Fibroblast of skin of back (primary cell): ENCODE measurements around the gene NEO1. TPM values are rescaled to one million over a fixed set of nuclear protein-coding genes. Genes with fewer than 3 reads are reported as not detected.
A peak's percentile ranks its signal among the peaks of the same experiment; 100 is the strongest.

Experiments used
- DNase-seq: peaks from one replicate; pipeline ENCODE4 v3.0.0-alpha.2; 2013
- polyA plus RNA-seq, 2 experiments: library from polyadenylated mRNA; unstranded; fragments of 120-200 nt; gene quantifications; one replicate each; pipeline ENCODE4 v1.2.1, GENCODE V29; 2013; ENCODE audit not compliant: insufficient read length in 2 of 2

The NEO1 gene
- 19.8 TPM for polyA plus RNA-seq (2013, experiment 1 of 2; ENCODE audit: insufficient read length)
- polyA plus RNA-seq (2013, experiment 2 of 2; ENCODE audit: insufficient read length): 23.9 TPM

DNA sequence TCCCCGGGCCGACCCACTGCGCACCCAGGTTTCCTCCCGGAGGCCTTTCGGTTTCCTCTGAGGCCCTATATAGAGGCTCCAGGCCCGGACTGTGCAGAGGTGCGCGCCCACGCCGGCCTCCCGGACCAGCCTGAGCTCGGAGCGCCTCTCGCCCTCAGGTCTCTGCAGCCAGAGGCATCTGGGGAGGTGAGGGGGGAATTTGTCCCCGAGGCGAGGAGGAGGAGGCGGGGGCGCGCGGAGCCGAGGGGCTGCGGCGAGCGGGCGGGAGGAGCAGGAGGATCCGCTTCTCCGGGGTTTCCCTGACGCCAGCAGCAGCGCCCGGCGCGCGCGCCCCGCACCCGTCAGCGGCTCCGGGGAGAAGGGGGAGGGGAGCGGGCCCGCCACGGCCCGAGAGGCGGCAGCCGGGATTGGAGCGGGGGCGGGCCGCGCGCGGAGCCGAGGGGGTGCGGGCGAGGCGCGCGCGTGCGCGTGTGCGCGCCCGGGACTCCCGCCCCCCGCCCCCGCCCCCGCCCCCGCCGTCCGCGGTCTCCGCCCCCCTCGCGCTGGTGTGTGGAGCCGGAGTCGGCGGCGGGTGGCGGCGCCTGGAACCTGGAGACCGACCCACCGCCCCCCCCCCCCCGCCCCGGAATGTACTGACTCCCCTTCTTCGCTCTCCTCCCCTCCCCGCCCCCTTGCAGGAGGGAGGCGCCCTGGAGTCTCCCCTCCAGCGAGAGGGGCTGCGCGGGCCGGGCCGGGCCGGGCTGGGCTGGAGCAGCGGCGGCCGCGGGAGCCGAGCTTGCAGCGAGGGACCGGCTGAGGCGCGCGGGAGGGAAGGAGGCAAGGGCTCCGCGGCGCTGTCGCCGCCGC, at the start of gene NEO1:
Gene NEO1, plus strand, starts transcription at position 657 of the 846 bp plus-strand sequence. CDS start 213 bp downstream, outside the sequence.
- peak; percentile 78 for DNase-seq

GRCh38 chr15:73004462-73004861, 47.8 kb upstream of the NEO1 start:
- DNase-seq: no peak

DNA sequence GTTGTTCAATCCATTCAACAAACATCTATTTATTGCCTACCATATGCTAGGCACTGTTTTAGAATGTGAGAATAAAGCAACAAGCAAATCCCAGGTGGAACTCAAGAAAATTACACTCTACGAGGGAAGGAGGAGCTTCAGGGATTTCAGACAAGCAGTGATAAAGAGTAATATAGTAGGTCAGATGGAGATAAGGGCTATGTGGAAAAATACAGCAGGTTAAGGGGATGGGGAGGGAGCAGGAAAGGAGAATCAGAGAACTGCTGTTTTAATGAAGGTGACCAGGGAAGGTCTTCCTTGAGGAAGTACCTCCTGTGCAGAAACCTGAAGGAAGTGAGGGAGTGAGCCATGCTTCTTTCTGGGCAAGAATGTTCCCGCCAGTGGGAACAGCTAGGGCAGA, 47.2 kb upstream of the NEO1 start:
- no peak for DNase-seq

- no peak for DNase-seq
Observed at GRCh38 chr15:73005446-73005845, 46.8 kb upstream of the NEO1 start.

DNA sequence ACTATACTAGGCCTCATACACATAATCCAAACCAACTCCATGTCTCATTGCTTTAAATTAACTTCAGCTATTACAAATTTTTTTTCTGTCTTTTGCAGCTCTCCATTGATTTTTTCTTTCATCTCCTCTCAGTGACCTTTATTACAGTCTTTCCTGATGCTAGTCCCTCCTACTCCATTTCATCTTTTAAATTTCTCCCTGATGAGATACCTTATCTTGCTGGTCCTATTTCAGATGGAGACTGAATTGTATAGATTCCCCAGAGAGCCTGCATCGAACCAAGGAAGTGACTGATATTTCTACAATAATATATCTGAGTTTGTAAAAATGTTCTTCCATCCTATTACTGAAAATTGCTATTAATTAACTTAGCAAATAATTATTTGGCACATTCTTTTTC, 45.7 kb upstream of the NEO1 start:
- no peak for DNase-seq

DNA sequence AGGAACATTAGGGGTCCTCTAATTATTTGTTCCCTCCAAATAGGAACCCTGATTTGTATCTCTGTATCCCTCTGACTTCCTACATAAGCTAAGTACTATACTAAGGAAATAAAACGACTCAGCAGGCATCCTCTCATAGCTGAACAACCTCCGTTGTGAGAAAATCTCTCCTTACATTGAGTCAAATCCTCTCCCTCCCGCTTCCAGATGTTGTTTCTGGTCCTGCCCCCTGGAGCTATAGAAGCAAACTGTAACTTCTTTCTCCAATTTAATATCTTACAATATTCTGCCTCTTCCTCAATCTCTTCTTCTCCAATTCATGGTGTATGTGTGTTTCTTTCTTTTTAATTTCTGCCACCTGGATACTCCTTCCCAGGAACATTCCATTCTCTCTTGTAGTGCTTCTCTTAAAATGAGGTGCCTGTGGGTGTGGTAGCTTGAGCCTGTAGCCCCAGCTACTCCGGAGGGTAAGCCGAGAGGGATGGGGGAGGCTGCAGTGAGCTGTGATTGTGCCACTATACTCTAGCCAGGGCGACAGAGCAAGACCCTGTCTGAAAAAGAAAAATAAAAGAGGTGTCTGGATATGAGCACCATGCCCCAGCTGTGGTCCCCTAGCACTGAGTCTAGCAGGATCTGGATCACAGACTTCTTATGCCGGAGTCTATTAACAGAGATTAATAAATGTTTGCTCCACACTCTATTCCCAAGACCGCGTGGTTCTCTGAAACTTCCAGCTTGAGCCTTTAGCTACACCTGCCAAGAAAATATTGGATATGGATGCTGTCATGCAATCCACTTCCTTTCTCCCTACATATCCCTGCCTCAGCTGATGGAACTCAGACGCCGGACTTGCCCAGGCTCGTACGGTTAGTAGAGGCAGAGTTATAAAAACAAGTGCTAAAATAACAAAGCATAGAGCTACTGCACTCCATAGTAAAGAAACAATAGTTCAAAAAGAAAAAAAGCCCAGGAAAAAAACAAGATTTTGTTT, 42.9 kb upstream of the NEO1 start:
- DNase-seq: no peak

GRCh38 chr15:73010154-73011152, 41.8 kb upstream of the NEO1 start:
- DNase-seq: no peak

DNA sequence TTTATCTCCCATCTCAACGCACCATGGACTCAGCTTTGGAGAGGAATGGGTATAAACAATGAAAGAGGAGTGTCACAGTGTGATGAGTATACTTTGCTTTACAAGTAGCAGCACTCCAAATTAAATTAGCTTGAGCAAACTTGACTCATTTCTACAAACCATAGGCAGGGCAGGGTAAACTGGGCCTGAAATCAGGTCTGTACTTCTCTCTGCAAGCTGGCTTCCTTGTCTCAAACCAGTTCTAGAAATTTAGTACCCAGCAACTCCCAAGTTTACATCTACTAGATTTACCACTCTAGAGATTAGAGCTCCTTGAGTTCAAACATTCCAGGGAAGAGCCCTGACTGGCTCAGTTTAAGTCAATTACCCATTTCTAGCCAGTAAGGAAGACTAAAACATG, 37.4 kb upstream of the NEO1 start:
- DNase-seq: no peak

DNA sequence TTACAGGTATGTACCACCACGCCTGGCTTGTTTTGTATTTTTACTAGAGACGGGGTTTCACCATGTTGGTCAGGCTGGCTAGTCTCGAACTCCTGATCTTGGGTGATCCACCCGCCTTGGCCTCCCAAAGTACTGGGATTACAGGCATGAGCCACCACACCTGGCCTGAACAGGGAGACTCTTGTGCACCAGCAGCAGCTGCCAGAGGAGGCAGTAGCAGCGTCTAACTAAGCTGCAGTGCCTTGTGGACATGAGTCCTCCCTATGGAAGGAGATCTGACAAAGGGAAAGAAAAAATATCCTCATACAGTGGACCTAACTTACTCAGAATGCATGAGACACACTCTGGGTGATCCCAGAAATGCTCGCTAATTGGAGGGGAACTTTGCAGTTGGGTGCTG, 36.8 kb upstream of the NEO1 start:
- DNase-seq: no peak

GRCh38 chr15:73017987-73018386, 34.3 kb upstream of the NEO1 start:
- no peak for DNase-seq

DNA sequence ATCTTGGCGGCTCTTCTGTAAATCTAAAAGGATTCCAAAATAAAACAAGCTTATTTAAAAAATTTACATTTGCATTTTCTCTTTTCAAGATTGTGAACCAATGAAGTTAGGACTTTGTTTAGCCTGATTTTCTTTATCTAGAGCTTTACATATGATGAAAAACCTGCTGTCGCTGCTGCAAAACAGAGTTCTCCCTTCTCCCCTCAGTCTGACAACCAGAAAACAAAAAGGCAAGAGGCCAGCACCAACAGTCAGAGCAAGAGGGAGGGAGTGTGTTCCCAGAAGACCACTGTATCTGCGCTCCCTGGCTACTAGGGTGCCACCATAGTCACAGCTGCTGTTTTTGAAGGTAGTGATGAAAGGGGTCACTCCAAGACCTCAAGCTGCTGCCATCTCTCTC, 33.1 kb upstream of the NEO1 start:
- DNase-seq: no peak

GRCh38 chr15:73019601-73020146, 32.6 kb upstream of the NEO1 start:
- DNase-seq: no peak

DNA sequence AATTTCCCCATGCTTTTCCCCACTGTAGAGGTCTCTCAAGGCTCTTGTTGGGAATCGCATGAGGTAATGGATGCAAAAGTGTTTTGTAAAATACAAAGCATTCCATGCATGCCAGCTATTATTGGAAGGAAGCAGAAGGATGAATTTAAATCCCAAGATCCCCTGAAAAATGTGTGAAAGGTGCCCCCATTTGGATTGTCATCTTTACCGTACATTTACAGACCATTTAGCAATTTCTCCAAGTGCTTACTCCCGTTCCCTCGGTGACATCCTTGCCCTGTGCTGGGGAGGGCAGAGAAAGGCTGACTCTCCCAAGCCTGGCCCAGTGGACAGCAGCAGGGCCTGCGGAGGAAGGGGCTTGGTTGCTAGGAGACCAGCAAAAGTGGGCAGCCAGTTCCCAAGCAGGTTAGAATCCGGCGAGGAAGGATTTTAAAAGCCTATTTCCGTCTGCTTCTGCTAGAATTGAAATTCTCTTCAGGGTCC, 31.1 kb upstream of the NEO1 start:
- no peak for DNase-seq

GRCh38 chr15:73022161-73022560, 30.1 kb upstream of the NEO1 start:
- no peak for DNase-seq

GRCh38 chr15:73023071-73023470, 29.2 kb upstream of the NEO1 start:
- DNase-seq: no peak

DNA sequence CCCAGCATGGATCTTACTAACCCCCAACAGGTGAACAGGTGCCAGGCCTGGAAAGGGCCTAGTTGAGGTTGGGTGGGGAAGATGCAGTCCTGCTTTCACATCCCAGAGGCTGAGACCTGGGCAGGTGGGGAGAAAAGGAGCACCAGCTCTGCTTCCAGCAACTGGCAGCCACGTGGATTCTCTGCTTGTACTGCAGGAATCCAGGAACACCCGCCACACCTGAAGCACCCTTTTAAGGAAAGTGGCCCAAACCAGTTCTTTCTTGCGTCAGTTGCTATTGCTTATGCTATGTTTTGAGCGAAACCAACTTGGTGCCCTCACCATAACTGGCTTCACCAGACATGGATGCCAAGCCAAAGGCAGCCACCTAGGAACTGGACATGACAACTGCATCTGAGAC, 28.1 kb upstream of the NEO1 start:
- no peak for DNase-seq

DNA sequence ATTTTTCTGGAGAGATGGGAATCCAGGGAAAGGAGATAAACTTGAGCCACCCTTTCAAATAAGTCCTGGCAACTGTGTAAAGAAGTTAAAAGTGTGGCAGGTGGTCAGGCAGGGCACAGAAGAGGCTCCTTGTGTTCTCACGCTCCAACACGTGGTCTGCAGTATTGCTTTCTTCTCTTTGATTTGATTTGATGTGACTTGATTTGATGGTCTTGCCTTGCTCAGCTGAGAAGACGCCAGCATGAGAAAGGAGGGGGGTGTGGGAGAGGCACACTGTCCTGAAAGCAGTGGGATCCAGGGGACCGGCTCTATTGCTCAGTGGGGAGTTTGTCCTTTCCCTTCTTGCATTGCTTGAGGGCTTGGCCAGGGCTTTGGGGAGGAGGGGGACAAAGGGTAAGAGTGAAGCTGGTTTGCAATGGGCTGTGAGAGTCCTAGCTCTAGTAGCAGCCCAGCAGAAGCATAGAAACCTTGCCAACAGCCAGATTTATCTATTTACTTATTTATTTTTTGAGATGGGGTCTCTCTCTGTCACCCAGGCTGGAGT, 25.7 kb upstream of the NEO1 start:
- no peak for DNase-seq

GRCh38 chr15:73028031-73028430, 24.2 kb upstream of the NEO1 start:
- DNase-seq: no peak

- no peak for DNase-seq
Observed at GRCh38 chr15:73028831-73029451, 23.3 kb upstream of the NEO1 start.

GRCh38 chr15:73030122-73030679, 22.1 kb upstream of the NEO1 start:
- no peak for DNase-seq
